Middle frontal gyrus (tissue), 1 donor: Measurements from ENCODE around the gene CEP250.
A peak's percentile ranks its signal among the peaks of the same experiment; 100 is the strongest.
"Not testable (repeated sequence)": the region's sequence is repeated elsewhere in the genome, so short reads cannot be mapped to it uniquely, and the experiment has no call there.

Experiments used
- DNase-seq: peaks from one replicate; pipeline ENCODE4 v3.0.0-alpha.2; 2015; ENCODE audit warnings: low spot score; ENCODE audit errors: extremely low spot score

The CEP250 gene

DNA sequence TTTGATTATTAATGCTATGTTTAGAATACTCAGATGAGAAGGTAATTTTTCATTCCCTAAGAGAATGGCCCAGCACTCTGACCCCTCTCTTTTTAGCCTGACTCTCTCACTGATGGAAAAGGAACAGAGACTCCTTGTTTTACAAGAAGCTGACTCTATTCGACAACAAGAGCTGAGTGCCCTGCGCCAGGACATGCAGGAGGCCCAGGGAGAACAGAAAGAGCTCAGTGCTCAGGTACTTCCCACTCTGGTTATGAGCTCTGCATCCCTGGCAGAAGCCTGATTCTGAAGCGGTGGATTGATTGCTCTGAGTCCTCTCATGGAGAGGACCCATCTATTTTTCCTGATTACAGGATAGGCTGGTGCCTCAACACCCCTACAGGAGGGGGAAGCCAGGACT, 41.1 kb downstream of the CEP250 start:
- DNase-seq: no peak

DNA sequence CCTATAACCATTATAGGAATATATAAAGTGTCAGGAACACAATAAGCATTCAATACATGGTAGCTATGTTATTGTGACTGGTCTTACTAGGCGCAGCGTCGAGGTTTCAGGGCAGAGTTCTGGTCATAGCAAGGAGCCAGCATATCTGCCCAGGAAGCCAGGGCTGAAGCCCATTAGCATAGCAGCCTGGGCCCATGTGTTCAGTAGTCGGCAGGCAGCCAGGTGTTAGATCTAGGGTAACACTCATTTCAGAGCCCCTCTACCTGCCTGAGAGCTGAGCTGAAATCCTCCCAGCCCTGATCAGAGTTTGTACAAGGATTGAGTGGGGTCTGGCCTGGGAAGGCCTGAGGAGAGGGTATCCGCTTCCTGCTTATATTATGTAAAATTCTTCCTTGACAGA, 41.9 kb downstream of the CEP250 start:
- DNase-seq: no peak

DNA sequence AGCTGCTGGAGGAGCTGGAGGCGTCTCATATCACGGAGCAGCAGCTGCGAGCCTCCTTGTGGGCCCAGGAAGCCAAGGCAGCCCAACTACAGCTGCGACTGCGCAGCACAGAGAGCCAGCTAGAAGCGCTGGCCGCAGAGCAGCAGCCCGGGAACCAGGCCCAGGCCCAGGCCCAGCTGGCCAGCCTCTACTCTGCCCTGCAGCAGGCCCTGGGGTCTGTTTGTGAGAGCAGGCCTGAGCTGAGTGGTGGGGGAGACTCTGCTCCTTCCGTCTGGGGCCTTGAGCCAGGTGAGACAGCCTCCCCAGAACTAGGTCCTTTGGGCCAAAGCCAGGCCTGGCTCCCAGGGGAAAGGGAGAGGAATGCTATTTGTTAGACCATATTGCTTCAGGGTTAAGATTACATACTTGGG, 42.4 kb downstream of the CEP250 start:
- DNase-seq: peak; percentile 53

DNA sequence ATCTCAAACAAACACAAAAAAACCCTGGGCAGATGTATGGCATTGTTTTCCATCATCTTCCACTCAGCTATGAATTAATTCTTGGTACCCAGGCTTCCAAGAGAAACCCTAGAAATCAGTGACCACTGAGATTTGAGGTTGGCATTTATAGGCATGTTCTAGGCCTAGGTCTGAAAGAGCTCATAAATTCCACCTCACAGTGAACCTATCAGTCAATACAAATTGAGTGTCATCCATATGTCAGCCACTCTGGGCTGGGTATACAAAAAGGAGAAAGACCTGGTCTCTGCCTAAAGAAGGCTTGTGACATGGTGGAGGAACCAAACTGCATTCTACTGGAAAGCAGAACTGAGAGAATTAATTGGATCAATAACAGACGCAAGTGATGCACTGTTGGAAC, 43.9 kb downstream of the CEP250 start:
- no peak for DNase-seq

DNA sequence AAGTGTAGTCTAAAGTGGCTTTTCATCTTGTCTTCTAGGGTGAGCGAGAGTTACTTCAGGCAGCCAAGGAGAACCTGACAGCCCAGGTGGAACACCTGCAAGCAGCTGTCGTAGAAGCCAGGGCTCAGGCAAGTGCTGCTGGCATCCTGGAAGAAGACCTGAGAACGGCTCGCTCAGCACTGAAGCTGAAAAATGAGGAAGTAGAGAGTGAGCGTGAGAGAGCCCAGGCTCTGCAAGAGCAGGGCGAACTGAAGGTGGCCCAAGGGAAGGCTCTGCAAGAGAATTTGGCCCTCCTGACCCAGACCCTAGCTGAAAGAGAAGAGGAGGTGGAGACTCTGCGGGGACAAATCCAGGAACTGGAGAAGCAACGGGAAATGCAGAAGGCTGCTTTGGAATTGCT, 47.0 kb downstream of the CEP250 start:
- no peak for DNase-seq

DNA sequence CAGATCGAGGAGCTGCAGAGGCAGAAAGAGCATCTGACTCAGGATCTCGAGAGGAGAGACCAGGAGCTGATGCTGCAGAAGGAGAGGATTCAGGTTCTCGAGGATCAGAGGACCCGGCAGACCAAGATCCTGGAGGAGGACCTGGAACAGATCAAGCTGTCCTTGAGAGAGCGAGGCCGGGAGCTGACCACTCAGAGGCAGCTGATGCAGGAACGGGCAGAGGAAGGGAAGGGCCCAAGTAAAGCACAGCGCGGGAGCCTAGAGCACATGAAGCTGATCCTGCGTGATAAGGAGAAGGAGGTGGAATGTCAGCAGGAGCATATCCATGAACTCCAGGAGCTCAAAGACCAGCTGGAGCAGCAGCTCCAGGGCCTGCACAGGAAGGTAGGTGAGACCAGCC, 47.9 kb downstream of the CEP250 start:
- DNase-seq: no peak

DNA sequence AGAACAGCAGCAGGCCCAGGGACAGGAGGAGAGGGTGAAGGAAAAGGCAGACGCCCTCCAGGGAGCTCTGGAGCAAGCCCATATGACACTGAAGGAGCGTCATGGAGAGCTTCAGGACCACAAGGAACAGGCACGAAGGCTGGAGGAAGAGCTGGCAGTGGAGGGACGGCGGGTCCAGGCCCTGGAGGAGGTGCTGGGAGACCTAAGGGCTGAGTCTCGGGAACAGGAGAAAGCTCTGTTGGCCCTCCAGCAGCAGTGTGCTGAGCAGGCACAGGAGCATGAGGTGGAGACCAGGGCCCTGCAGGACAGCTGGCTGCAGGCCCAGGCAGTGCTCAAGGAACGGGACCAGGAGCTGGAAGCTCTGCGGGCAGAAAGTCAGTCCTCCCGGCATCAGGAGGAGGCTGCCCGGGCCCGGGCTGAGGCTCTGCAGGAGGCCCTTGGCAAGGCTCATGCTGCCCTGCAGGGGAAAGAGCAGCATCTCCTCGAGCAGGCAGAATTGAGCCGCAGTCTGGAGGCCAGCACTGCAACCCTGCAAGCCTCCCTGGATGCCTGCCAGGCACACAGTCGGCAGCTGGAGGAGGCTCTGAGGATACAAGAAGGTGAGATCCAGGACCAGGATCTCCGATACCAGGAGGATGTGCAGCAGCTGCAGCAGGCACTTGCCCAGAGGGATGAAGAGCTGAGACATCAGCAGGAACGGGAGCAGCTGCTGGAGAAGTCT, 48.6 kb downstream of the CEP250 start:
- DNase-seq: no peak

DNA sequence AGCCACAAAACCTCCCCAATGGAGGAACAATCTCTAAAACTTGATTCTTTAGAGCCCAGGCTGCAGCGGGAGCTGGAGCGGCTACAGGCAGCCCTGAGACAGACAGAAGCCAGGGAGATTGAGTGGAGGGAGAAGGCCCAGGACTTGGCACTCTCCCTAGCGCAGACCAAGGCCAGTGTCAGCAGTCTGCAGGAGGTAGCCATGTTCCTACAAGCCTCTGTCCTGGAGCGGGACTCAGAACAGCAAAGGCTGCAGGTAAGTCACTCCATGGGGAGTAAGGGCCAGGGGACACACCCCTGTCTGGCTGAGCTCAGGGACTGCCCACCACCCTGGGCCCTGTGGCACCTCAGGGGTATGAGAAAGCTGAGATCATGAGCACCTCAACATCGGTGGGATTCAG, 49.4 kb downstream of the CEP250 start:
- no peak for DNase-seq

DNA sequence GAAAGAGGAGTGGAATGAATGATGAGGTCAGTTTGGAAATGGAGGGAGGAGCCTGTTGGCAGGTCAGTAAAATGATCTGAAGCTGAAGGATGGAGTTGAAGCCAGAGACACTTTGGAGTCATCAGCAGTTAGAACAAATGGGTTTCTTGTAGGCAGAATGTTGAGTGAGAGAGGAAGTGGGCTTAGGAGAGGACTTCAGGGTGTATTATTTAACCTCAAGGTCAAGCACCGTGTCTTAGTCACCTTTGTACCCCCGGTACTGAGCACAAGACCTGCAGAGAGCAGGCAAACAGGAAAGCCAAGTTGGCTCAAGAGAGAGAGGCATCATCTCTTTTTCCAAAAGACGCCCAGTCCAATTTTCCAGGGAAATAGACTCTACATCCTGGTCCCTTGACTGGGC, 50.8 kb downstream of the CEP250 start:
- DNase-seq: no peak

DNA sequence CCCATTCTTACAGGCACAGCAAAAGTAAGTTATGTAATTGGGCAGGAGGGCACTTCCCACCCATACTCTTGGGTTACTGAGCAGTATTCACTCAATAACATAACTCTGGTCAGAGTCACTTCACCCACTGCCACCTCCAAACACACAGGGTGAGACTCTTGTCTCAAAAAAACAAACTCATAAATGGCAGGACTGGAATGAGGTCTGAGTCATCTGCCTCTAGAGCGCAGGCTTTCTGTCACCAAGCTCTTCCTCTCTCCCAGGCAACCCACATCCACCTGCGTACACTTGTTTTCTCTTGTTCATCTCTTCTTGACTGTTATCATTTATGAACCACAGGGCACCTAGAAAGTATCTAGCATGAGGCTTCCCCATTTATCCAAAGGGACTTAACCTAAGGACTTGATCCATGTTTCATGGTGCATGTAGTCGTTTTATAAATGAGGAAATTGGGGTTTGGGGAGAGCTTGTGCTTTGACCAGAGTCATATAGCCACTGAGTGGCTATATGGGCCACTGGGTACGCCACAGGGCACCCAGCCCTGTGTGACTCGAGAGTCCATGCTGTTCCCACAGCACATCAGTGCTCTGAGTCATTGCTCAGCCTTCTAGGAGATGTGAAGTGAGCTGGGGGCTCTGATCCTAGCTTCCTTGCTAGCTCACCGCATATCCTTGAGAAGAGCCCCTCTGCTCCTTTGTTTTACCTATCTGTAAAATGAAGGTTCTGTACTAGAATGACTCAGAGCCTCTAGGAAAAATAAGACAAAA, 51.7 kb downstream of the CEP250 start:
- no peak for DNase-seq

DNA sequence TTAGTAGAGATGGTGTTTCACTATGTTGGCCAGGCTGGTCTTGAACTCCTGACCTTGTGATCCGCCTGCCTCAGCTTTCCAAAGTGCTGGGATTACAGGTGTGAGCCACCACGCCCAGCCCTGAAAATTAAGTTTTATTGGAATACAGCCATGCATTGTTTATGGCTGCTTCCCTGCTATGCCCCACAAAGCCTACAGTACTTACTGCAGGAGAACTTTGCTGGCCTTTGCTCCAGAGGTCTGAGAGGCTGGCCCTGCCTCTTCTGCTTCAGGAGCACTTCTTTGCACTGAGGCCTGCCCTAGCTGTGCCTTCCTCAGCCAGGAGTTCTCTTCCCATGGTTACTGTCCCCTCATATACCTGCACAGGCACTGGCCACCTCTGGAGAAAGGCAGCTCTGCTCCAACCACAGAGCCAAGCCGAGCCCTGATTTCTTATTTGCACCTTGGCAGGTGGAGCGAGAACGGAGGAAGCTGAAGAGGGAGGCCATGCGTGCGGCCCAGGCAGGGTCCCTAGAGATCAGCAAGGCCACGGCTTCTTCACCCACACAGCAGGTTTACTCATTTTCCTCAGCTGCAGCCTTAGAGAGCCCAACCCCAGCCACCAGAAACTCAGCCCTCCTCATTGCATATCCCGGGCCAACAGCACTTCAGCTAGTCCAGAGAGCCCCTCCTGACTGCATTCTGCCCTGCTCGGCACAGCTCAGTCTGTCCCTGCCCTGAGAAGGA, 53.3 kb downstream of the CEP250 start:
- no peak for DNase-seq

DNA sequence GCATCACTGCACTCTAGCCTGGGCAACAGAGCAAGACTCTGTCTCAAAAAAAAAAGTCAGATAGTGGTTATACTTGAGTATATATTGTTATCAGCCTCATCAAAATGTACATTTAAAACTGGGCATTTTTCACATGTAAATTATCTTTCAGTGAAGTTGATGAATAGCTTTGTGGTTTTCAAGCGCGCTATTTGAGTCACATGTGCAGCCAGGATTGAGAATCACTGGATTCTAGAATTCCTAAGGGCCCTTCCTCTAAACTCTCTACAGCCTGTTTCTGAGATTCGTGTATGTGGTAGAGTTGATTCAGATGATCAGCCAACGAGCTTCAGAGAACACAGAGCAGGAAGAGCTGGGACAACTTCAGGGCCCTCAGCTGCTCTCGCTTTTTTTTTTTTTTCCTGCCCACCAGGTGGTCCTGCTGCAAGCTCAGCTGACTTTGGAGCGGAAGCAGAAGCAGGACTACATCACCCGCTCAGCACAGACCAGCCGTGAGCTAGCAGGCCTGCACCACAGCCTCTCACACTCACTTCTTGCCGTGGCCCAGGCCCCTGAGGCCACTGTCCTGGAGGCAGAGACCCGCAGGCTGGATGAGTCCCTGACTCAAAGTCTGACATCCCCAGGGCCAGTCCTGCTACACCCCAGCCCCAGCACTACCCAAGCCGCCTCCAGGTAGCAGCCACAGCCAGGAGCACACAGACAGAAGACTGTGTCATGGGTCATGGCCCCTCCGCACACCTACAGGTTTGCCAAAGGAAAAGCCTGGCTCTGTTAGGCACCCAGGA, 55.7 kb downstream of the CEP250 start:
- no peak for DNase-seq

DNA sequence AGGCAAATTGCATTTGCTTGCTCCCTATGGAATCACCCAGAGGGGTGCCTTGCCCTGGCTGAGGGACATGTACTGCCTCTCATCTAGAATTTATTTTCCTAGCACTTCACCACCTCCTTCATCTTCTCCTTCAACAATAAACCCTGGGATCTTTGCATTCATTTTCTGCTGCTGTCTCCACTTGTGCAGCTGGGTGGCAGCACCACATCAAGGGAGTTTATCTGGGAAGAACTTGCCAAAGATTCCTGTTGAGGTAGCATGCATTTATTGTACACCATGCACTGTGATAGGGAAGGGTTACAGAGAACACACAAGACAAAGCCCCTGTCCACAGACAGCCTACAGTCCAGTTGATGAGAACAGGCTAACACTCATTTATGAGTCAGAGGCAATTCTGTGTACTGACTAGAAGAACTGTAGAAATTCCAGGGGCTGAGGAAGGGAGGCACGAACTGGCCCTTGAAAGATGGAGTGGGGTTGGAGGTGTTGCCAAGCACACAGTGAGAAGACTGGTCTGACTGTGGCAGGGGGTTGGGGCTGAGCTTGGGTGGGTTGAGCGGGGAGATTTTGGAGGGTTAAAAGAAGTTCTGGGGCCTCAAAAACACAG, 56.5 kb downstream of the CEP250 start:
- DNase-seq: no peak

DNA sequence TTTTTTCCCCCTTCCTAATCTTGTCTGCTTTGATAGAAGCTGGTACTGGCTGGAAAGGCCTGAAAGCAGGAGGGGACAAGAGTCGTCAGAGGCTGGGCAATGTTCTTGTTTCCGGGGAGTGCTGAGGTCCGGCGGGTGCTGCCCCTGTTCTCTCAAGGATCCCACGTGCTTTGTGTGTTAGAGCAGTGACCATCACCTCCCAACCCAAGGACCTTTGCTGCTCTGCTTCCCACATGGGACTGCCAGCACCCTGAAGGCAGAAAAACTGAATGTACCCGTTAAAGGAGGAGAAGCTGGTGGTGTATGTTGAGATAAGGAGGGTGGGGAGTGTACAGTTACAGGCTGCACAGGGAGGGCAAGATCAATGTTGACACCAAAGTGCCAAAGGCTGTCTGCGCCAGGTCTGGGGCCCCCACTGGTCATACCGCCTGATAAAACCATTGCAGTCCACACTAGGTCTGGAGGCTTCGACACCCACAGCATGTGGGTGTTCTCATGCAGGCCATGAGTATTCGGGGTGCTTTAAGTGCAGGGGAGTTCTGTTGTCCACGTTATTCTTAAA, 59.1 kb downstream of the CEP250 start:
- DNase-seq: no peak

DNA sequence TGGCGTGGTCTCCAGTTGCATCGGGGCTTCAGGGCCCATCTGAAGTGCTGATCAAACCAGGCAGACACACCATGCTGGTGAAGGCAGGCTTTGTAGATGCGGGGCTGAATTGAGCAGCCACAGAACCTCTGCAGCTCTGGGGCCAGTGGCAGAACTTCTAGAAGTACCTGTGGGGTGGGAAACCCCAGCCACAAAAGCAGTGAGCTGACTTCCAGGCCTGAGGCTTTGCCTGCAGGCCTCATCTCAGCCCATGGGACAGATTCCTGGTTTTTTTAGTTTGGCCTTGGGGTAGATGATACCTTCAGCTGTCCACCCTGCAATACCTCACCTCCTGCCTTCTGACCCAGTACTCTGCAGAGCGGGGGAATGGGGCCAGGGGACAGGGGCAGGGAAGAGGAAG, 59.9 kb downstream of the CEP250 start:
- no peak for DNase-seq

DNA sequence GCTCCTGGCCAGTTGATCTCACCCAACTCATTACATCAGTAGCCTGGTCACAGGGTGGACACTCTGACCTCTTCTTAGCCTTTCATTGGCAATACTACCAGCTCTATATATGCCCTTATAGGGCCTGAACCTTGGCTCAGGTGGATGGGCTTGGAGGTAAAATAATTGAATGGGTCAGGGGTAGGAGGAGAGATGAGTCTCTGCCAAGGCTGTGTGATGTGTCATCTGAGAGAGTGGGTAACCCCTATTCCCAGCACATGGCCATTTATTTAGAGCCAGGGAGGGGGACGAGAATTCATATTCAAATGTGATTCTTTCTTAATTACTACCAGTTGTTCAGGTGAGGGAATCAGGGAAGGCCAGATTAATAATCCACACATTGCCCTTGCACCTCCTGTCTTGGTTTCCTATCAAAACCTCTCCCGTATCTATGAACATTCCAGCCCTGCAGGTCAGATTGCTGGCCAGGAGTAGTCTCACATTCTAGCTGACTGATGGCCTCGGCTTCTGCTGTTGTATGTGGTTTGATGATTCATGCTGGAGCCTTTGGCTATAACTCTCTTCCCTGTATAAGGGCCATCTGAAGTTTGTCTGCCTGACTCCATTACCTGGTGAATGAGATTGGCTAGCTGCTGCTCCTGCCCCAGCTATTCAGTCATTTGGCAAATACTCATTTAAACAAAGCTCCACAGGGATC, 60.7 kb downstream of the CEP250 start:
- DNase-seq: no peak

DNA sequence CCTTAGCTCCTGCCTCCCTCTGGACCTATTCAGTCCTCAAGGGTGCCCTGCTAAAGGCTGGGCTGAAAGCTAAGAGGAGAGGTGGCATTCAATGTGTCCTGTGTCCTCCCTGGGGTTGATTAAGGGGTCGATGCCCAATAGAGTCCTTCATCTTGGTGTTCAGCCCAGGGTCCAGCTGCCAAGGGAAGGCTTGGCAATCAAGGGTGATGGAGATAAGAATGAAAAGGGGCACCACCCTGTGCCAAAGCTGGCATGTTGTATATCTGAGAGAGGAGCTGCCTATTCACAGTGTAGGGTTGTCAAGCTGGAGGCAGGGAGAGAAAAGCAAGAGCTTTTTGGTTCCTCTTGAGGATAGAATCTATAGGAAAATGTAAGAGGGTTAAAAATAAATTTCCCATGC, 61.7 kb downstream of the CEP250 start:
- no peak for DNase-seq

DNA sequence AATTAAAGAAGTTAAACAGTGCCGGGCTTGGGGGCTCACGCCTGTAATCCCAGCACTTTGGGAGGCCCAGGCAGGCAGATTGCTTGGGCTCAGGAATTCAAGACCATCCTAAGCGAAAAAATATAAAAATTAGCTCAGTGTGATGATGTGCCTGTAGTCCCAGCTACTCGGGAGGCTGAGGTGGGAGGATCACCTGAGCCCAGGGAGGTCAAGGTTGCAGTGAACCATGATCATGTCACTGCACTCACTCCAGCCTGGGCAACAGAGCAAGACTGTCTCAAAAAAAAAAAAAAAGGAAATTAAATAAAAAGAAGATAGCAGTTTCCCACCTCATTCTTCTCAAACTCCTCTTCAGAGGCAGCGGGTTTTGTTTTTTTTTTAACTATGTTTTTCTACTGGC, 62.4 kb downstream of the CEP250 start:
- not testable (repeated sequence) for DNase-seq

DNA sequence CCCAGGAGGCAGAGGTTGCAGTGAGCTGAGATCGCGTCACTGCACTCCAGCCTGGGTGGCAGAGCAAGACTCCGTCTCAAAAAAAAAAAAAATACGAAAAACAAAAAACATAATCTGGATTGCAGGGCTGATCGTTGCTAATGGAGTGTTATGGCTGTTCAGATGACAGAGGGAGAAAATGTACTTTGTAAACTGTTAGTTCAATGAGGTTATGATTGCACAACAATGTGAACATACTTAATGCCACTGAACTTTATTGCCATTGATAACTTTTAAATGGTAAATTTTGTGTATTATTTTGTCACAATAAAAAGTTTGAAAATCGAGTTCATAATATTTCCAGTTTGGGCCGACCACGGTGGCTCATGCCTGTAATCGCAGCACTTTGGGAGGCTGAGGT, 63.6 kb downstream of the CEP250 start:
- no peak for DNase-seq

DNA sequence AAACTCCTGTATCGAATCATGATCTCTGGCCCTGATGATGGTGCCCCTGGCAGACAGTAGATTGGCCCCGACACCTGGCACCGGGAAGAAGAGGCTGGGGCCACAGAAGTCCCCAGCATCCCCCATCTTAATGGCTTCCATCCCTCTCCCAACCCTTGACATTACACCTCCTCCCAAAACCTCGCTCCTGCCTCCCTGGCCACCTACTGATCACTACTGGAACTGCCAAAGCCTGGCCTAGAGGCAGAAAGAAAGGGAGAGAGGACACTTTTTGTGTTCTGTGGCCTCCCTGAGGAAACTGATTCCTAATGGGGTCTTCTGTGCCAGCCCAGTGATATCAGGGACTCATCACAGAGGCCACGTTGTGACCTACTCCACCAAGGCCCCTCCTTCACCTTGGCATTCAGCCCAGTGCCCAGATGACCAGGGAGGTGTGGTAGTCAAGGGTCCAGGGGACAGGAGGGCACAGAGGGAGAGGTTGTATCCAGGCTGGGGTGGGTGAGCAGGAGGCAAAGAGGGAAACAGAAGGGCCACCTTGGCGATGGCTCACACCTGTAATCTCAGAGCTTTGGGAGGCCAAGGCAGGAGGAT, 68.0 kb downstream of the CEP250 start:
- DNase-seq: no peak
